GM12878 (cell line): ENCODE measurements around the gene C12orf60. TPM values are rescaled to one million over a fixed set of nuclear protein-coding genes. Genes with fewer than 3 reads are reported as not detected.

Source experiments
- BCL11A ChIP-seq: IDR thresholded peaks from 2 replicates; pipeline ENCODE4 v1.6.1; 2011; ENCODE audit warnings: low read depth, low read length
- ELK1 ChIP-seq: IDR thresholded peaks from 2 replicates; pipeline ENCODE4 v1.6.1; 2012; ENCODE audit warnings: low read depth, low read length, improper control_type of control experiment
- EP300 ChIP-seq, 2 experiments: fragments of 150-350 bp in 1 of 2; IDR thresholded peaks; 2 replicates each; pipeline ENCODE4 v1.6.1; 2011 to 2012; ENCODE audit warnings: low read depth in 2 of 2, low read length in 2 of 2, borderline replicate concordance in 1 of 2, improper control_type of control experiment in 1 of 2, inconsistent platforms in 1 of 2; ENCODE audit not compliant: control insufficient read depth in 1 of 2
- FOS ChIP-seq: IDR thresholded peaks from 3 replicates; pipeline ENCODE4 v1.6.1; 2011; ENCODE audit warnings: borderline replicate concordance; ENCODE audit not compliant: insufficient read length; ENCODE audit errors: extremely low read depth
- FOXK2 ChIP-seq: fragments of 450-650 bp; IDR thresholded peaks from 2 replicates; pipeline ENCODE4 v1.6.1; 2017; ENCODE audit warnings: mild to moderate bottlenecking, moderate library complexity
- GATAD2B ChIP-seq: fragments of 450-650 bp; conservative IDR thresholded peaks from 2 replicates; pipeline ENCODE4 v1.6.1; 2017; ENCODE audit warnings: low read depth, mild to moderate bottlenecking, moderate library complexity
- HDAC6 ChIP-seq: fragments of 200-600 bp; sonication (generic); IDR thresholded peaks from one replicate; pipeline ENCODE4 v1.8.0; 2017; ENCODE audit warnings: antibody characterized with exemption; ENCODE audit not compliant: unreplicated experiment
- IKZF1 ChIP-seq: fragments of 450-650 bp; conservative IDR thresholded peaks from 2 replicates; pipeline ENCODE4 v1.6.1; 2017; ENCODE audit warnings: antibody characterized with exemption, mild to moderate bottlenecking
- JUNB ChIP-seq: IDR thresholded peaks from 2 replicates; pipeline ENCODE4 v1.6.1; 2016; ENCODE audit warnings: antibody characterized with exemption, mild to moderate bottlenecking
- KLF5 ChIP-seq: fragments of 450-650 bp; IDR thresholded peaks from 2 replicates; pipeline ENCODE4 v1.6.1; 2014; ENCODE audit warnings: mild to moderate bottlenecking; ENCODE audit not compliant: partially characterized antibody
- MAX ChIP-seq: IDR thresholded peaks from 2 replicates; pipeline ENCODE4 v1.6.1; 2012; ENCODE audit warnings: low read depth, low read length, improper control_type of control experiment
- MTA3 ChIP-seq: IDR thresholded peaks from 2 replicates; pipeline ENCODE4 v1.6.1; 2012; ENCODE audit warnings: low read length, inconsistent platforms, borderline replicate concordance
- NBN ChIP-seq: fragments of 450-650 bp; IDR thresholded peaks from 2 replicates; pipeline ENCODE4 v1.6.1; 2016
- NFYB ChIP-seq: IDR thresholded peaks from 2 replicates; pipeline ENCODE4 v1.6.1; 2011; ENCODE audit warnings: low read depth, mild to moderate bottlenecking, low read length, improper control_type of control experiment, moderate library complexity; ENCODE audit not compliant: insufficient read depth
- NR2F1 ChIP-seq: fragments of 450-650 bp; conservative IDR thresholded peaks from 2 replicates; pipeline ENCODE4 v1.6.1; 2017; ENCODE audit warnings: mild to moderate bottlenecking
- PAX8 ChIP-seq: fragments of 450-650 bp; IDR thresholded peaks from 2 replicates; pipeline ENCODE4 v1.6.1; 2017; ENCODE audit warnings: mild to moderate bottlenecking, moderate library complexity
- RBBP5 ChIP-seq: fragments of 200-600 bp; sonication (generic); conservative IDR thresholded peaks from 2 replicates; pipeline ENCODE4 v1.6.1; 2016
- SIN3A ChIP-seq: IDR thresholded peaks from 2 replicates; pipeline ENCODE4 v1.6.1; 2012; ENCODE audit warnings: low read depth, low read length, improper control_type of control experiment
- TAF1 ChIP-seq: IDR thresholded peaks from 2 replicates; pipeline ENCODE4 v1.6.1; 2011; ENCODE audit warnings: mild to moderate bottlenecking, low read depth, low read length, borderline replicate concordance
- TARDBP ChIP-seq: IDR thresholded peaks from 2 replicates; pipeline ENCODE4 v1.6.1; 2016; ENCODE audit warnings: borderline replicate concordance
- TCF12 ChIP-seq: IDR thresholded peaks from 2 replicates; pipeline ENCODE4 v1.6.1; 2011; ENCODE audit warnings: low read depth, mild to moderate bottlenecking, low read length
- WRNIP1 ChIP-seq: IDR thresholded peaks from 2 replicates; pipeline ENCODE4 v1.6.1; 2011; ENCODE audit warnings: low read depth, low read length, improper control_type of control experiment, borderline replicate concordance
- YBX1 ChIP-seq: fragments of 450-650 bp; IDR thresholded peaks from 2 replicates; pipeline ENCODE4 v1.6.1; 2016; ENCODE audit warnings: antibody characterized with exemption
- ZNF384 ChIP-seq: IDR thresholded peaks from 2 replicates; pipeline ENCODE4 v1.6.1; 2012; ENCODE audit warnings: low read depth, mild to moderate bottlenecking, low read length, improper control_type of control experiment, borderline replicate concordance
- polyA plus RNA-seq, 11 experiments: library from polyadenylated mRNA; depleted of rRNA in 4 of 11; unstranded in 6 of 11; stranded (reverse) in 5 of 11; fragments of >200 nt; fragmentation: Nextera tagmentation in 4 of 11; fragmentation: Illumina TruSeq in 1 of 11; extraction: Ambion mirVana in 4 of 11; extraction: Trizol in 1 of 11; gene quantifications; 1 replicate in 1 of 11; 2 replicates in 10 of 11; pipeline versions ENCODE4 v1.2.1 to v1.2.3, GENCODE V29; 2011 to 2016; ENCODE audit warnings: inconsistent platforms in 2 of 11, missing spikeins in 2 of 11, low read depth in 1 of 11
- total RNA-seq, 4 experiments: library from RNA; depleted of rRNA in 3 of 4; stranded (reverse); fragments of >200 nt in 3 of 4; fragmentation: Illumina TruSeq in 1 of 4; extraction: Trizol in 1 of 4; gene quantifications; 2 replicates each; pipeline versions ENCODE4 v1.2.1 to v1.2.3, GENCODE V29; 2013 to 2021
- TF ChIP-seq, protein P1 (sequence below): fragments of 450-650 bp; IDR thresholded peaks from 2 replicates; pipeline ENCODE4 v1.6.1; 2017; ENCODE audit warnings: mild to moderate bottlenecking
- TF ChIP-seq, protein P2 (sequence below): fragments of 450-650 bp; formaldehyde crosslinking; IDR thresholded peaks from 2 replicates; pipeline ENCODE4 v1.5.0; 2022; ENCODE audit warnings: mild to moderate bottlenecking, missing genetic modification characterization

The C12orf60 gene
- total and polyA plus RNA-seq, 10 of the 15 experiments (the other 5 are each of a cell fraction or from before 2014, with no cell fraction given), result 1.8 to 7.2 (median 3.2) TPM

GRCh38 chr12:14774074-14774905 is 29.2 kb upstream of the C12orf60 start (continued):
- TF ChIP-seq ELK1, result no peak
- TF ChIP-seq SIN3A, result 0 out of 2 replicates have a peak, but pooled peaks have one; percentile 1
- no peak; the same call in 1 of the 2 replicates for TF ChIP-seq GATAD2B
- TF ChIP-seq FOXK2, result no peak
- TF ChIP-seq TAF1, result peak; percentile 66; the same call in 1 of the 2 replicates
- TF ChIP-seq KLF5, result peak; percentile 22
- no peak; the same call in 1 of the 2 replicates for TF ChIP-seq TCF12
- 0 out of 2 replicates have a peak, but pooled peaks have one; percentile 47 for TF ChIP-seq NBN
- TF ChIP-seq NR2F1, result no peak
- TF ChIP-seq PAX8, result no peak
- TF ChIP-seq WRNIP1, result no peak
- no peak for TF ChIP-seq MTA3
- TF ChIP-seq IKZF1, result peak; percentile 53
- TF ChIP-seq, protein P1, sequence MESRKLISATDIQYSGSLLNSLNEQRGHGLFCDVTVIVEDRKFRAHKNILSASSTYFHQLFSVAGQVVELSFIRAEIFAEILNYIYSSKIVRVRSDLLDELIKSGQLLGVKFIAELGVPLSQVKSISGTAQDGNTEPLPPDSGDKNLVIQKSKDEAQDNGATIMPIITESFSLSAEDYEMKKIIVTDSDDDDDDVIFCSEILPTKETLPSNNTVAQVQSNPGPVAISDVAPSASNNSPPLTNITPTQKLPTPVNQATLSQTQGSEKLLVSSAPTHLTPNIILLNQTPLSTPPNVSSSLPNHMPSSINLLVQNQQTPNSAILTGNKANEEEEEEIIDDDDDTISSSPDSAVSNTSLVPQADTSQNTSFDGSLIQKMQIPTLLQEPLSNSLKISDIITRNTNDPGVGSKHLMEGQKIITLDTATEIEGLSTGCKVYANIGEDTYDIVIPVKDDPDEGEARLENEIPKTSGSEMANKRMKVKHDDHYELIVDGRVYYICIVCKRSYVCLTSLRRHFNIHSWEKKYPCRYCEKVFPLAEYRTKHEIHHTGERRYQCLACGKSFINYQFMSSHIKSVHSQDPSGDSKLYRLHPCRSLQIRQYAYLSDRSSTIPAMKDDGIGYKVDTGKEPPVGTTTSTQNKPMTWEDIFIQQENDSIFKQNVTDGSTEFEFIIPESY, result no peak
- no peak for TF ChIP-seq HDAC6
- TF ChIP-seq BCL11A, result no peak
- TF ChIP-seq MAX, result no peak
- peak; percentile 98 for TF ChIP-seq NFYB
- no peak for TF ChIP-seq JUNB
- TF ChIP-seq RBBP5, result no peak
- TF ChIP-seq YBX1, result no peak
- TF ChIP-seq, protein P2, sequence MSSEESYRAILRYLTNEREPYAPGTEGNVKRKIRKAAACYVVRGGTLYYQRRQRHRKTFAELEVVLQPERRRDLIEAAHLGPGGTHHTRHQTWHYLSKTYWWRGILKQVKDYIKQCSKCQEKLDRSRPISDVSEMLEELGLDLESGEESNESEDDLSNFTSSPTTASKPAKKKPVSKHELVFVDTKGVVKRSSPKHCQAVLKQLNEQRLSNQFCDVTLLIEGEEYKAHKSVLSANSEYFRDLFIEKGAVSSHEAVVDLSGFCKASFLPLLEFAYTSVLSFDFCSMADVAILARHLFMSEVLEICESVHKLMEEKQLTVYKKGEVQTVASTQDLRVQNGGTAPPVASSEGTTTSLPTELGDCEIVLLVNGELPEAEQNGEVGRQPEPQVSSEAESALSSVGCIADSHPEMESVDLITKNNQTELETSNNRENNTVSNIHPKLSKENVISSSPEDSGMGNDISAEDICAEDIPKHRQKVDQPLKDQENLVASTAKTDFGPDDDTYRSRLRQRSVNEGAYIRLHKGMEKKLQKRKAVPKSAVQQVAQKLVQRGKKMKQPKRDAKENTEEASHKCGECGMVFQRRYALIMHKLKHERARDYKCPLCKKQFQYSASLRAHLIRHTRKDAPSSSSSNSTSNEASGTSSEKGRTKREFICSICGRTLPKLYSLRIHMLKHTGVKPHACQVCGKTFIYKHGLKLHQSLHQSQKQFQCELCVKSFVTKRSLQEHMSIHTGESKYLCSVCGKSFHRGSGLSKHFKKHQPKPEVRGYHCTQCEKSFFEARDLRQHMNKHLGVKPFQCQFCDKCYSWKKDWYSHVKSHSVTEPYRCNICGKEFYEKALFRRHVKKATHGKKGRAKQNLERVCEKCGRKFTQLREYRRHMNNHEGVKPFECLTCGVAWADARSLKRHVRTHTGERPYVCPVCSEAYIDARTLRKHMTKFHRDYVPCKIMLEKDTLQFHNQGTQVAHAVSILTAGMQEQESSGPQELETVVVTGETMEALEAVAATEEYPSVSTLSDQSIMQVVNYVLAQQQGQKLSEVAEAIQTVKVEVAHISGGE, result no peak
- TF ChIP-seq ZNF384, result no peak
- no peak for TF ChIP-seq EP300 (IDR thresholded peaks at IDR 0.05; ENCODE audit: borderline replicate concordance in 1 of 2, control insufficient read depth in 1 of 2, low read depth in 2 of 2, low read length in 2 of 2)
- no peak for TF ChIP-seq TARDBP
- peak; percentile 91 for TF ChIP-seq FOS
